HuH-7 (cell line): ENCODE data around the gene MYL2.
A peak's percentile ranks its signal among the peaks of the same experiment; 100 is the strongest.
"Not testable (repeated sequence)": the region's sequence is repeated elsewhere in the genome, so short reads cannot be mapped to it uniquely, and the experiment has no call there.

ENCODE experiments used
- DNase-seq: peaks from one replicate; pipeline ENCODE4 v3.0.0; 2011; ENCODE audit warnings: low spot score

The MYL2 gene, protein sequence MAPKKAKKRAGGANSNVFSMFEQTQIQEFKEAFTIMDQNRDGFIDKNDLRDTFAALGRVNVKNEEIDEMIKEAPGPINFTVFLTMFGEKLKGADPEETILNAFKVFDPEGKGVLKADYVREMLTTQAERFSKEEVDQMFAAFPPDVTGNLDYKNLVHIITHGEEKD

DNA sequence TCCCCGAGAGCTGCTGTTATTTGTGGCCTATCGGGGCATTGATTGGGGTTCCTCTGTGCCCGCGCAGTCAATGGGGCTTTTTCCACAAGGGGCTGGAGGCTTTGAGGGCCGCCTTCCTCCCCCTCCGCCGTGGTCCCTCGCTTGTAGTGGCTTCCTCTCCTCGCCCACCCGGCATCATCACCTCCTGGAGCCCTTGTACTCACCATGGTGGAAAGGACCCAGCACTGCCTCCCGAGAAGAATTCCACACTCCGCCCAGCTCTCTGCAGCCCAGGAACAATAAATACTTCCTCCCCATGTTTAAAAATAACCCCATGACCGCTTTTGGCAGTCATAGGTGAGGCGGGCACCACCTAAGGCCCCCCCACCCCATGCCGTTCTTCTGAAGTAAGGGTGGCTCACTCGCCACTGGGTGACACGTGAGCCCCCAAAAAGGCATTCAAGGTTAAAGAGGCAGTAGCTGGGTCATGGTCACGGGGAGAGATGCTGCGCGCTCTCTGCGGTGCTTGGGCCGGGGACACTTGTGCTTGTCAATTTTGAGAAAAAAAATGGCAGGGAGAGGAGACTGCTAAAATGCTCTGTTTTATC is at the start of gene MYL2:
TSS of gene MYL2 (minus strand) at position 256 of the 587 bp plus-strand sequence. CDS start at position 206, 50 bp downstream.
- no peak for DNase-seq

DNA sequence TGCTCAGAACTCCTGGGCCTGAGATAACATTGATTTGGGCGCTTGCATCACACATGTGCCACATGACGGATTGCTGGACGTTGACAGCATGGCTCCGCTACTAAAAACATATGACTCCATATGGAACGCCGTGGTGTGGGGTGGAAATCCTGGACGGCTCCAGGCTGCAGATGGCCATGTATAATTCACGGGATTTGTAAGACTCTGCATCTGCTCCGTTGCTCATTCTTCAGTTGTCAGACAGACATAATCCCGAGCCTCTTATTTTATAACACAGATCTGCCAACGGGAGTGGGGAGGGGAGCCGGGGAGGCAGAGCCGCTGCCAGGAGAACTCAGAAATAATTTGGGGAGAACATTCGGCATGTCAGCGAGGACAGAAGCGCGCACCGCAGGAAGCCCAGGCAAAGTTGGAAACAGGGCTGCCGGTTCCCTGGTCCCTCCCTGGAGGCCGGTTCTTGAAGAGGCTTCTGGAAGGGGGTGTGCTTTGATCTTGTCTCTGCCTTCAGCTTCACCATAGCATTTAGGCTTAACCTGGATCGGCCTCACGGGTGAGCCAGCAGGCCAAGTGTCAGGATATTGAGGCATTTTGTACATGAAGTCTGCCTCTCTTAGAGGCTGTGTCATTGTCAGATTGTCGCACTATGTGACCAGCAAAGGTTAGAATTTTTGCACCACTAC is 45.8 kb upstream of the MYL2 start:
- DNase-seq: no peak

DNA sequence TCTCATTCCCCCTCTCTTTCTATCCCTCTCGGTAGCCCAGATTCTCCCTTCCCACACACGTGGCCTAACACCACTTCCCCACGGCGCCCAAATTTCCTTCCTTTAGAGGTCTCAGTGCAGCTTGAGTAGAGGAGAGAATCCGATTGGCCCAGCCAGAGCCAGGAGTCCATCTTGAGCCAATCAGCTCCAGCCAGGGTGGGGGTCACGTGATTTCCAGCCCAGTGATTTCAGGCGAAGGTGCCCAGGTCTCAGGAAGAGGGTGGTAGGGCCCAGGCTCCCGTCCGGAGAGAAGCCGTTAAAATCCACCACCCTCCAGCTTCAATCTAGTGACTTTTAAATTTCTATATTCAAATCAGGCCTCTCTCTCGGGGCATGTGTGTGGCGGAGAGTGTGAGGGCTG is 45.2 kb upstream of the MYL2 start:
- DNase-seq: no peak

DNA sequence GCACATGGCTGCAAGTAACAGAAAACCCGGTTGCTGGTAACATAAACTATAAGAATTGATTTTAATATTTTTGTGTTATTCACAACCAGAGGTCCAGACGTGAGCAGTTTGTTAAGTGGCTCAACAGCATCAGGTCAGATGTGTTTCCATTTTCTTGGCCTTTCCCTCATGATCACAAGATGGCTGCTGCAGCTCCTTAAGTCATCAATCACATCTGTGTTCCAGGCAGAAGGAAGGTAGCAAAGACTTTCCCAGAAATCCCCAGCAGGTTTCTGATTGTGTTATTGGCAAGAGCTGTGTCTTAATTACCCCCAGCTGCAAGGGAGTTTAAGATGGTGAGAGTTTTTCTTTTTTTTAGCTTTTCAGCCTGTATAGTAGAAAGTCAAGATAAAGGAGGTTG is 40.4 kb upstream of the MYL2 start:
- DNase-seq: no peak

DNA sequence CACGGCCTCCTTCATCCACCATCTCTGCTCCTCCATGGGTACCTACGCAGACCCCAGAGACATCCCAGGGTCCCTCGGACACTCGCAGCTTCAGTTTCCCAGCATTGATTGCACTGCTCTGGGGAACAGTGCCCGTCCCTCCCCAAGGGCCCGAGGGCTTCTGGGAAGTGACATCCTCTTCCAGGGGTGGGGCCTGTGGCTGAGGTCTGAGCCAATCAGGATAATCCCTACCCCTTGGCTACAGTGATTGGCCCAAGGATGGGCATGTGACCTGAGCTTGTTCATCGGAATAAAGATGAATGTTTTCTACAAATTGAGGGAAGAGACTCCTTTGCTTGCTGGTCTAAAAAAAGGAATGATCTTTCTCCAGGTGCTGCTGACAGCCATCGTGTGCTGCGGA is 37.3 kb upstream of the MYL2 start:
- no peak for DNase-seq

DNA sequence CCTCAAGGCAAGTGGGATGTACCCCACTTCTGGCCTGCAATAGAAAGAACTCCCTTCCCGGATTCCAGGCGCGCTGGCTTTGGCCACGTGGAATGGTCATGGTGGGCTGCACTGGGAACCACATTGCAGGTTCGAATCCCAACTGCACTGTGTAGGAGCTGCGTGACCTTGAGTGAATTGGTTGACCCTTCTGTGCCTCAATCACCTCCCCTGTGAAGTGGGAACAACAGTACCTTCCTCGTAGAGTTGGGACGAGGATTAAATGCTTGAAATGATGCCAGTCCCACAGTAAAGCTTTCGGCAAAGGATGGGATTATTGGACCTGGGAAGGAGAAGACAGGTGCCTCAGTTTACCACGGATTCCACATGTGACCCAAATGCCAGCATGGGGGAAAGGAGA is 36.8 kb upstream of the MYL2 start:
- DNase-seq: no peak

DNA sequence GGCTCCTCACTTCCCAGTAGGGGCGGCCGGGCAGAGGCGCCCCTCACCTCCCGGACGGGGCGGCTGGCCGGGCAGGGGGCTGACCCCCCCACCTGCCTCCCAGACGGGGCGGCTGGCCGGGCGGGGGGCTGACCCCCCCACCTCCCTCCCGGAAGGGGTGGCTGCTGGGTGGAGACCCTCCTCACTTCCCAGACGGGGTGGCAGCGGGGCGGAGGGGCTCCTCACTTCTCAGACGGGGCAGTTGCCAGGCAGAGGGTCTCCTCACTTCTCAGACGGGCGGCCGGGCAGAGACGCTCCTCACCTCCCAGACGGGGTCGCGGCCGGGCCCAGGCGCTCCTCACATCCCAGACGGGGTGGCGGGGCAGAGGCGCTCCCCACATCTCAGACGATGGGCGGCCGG is 30.5 kb upstream of the MYL2 start:
- DNase-seq: not testable (repeated sequence)

DNA sequence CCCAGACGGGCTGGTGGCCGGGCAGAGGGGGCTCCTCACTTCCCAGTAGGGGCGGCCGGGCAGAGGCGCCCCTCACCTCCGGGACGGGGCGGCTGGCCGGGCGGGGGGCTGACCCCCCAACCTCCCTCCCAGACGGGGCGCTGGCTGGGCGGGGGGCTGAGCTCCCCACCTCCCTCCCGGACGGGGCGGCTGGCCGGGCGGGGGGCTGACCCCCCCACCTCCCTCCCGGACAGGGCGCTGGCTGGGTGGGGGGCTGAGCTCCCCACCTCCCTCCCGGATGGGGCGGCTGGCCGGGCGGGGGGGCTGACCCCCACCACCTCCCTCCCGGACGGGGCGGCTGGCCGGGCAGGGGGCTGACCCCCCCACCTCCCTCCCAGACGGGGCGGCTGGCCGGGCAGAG is 30.1 kb upstream of the MYL2 start:
- not testable (repeated sequence) for DNase-seq

DNA sequence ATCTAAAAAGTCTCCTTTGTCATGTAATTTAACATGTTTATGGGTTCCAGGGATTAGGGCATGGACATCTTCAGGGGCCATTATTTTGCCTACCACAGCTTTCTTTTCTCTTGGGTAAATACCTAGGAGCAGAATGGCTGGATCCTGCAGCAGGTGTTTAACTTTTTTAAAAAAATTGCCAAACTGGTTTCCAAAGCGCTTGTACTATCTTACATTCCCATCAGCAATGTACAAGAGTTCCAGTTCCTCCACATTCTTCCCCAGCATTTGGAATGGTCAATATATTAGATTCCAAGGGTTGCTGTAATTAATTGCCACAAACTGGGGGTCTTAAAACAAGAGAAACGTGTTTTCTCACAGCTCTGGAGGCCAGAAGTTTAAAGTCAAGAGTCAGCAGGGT is 27.7 kb upstream of the MYL2 start:
- no peak for DNase-seq

DNA sequence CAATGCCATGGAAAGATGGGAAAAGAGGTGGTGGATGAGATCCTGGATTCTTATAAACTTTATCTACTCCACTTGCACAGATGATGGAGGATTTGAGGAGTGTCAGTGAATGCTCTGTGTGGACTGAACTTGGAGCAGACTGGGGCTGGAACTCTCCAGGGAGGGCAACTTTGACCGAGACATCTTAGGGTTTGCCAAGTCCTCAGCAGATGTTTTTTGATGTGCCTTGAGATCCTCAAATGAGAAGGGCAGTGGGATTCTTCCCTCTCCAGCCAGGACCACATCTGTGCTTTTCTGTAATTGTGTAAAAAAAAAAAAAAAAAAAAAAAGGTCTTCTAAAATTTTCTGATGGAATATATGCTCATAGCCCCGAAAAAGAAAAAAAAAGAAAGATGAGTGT is 23.0 kb upstream of the MYL2 start:
- DNase-seq: no peak

DNA sequence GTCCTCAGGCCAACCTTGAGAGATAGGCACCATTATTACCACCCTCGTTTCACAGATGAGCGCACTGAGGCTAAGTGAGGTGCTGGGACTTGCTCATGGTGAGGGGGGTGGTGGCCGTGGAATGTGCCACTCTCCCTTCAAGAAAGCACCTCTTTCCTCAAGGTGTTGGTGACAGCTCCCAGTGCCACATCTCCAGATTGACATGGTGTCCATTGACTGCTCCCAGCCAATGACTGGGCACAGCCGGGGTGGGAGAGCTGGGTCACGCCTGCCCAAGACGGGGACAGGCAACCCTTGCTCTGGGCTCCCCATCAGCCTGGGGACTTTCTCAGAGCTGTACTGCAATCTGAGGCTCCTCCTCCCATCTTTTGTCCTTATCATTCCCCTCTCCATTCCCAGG is 21.0 kb upstream of the MYL2 start:
- DNase-seq: no peak

DNA sequence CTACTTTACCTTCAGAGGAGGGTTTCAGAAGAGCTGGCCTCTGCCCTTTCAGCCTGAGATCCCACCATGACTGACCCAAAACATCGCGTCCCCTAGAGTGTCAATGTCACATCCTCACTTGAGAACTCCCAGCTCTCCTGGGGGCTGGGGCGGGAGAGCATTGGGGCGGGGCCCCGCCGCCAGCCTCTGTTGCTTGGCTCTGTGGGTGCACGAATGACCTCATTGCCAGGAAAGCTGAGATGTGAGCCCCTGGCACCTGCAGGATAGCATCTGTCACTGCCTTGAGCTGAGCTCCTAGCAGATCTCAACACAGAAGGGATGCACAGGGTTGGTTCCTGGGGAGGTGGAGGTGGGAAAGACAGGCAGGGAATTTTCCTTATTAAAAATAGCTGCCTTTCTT is 20.6 kb upstream of the MYL2 start:
- no peak for DNase-seq

DNA sequence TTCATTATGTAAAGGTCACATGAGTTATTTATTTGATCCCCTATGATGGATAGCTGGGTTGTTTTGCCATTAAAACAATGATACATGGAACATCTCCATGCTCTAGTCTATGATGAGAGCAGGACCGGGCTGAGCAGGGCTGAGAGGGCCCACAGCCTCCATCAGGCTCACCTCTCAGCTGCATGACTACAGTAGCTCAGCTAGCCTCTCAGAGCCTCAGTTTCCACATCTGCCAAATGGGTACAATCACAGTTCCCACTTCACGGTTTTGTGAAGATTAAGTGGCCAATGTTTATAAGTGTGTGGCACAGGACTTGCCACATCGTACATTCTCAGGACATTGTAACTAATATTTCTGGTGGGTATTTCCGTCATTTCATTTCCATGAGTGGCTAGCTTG is 19.9 kb upstream of the MYL2 start:
- no peak for DNase-seq

DNA sequence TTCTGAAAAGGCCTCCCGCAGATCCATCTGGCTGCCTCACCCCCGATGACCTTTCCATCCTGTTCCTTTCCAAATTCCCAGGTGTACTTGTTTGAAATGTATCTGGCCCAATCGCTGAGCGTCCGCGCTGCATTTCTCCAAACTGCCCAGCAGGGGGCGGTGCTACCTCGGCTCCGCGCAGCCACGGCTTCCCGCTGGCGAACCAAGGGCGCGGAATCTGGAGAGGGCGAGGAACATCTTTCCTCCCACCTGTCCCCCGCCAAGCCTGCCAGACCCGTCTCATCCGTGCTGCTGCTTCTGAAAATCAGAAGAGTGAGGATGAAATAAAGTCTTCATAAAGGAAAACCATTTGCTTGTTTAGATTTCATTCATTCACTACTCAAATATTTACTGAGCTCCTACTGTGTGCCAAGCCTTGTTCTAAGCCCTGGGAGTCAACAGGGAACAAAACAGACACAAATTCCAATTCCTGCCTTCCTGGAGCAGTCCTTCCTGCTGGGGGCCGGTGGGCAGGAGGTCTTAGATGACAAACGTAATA is 16.8 kb upstream of the MYL2 start:
- peak; percentile 72 for DNase-seq

DNA sequence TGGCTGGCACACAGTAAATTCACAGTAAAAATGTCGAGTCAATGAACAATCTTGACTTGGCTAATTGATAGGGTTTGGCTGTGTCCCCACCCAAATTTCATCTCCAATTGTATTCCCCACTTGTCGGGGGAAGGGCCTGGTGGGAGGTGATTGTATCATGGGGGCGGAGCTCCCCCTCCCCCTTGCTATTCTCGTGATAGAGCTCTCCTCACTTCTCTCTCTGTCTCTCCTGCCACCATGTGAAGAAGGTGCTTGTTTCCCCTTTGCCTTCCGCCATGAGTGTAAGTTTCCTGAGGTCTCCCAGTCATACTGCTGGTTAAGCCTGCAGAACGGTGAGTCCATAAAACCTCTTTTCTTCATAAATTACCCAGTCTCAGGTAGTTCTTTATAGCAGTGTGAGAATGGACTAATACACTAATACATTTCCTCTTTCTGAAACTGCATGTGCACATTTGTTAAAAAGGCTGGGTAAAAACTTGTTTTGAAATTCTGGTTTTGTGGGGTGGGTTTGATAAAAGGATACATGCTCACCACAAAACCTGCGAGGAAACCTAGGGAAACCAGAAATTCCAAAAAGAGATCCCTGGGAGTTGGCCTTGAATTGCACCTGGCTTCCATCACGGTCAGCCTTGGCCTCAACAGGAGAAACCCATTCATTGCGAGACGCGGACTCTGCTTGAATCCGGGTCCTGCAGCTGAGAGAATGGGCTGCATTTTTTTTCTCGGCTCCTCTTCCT is 16.2 kb upstream of the MYL2 start:
- DNase-seq: no peak

DNA sequence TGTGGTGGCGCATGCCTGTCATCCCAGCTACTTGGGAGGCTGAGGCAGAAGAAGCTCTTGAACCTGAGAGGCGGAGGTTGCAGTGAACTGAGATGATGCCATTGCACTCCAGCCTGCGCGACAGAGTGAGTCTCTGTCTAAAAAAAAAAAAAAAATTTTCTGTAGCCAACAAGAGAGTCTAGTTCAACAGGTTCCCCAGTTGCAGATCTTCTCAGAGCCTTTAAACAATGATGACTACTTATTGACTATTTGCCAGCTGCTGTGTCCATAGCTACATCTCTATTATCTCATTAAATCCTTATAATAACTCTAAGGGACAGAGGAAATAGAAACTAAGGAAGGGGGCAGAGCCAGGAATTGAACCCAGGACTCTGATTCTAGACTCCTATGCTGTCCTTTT is 15.2 kb upstream of the MYL2 start:
- DNase-seq: no peak

DNA sequence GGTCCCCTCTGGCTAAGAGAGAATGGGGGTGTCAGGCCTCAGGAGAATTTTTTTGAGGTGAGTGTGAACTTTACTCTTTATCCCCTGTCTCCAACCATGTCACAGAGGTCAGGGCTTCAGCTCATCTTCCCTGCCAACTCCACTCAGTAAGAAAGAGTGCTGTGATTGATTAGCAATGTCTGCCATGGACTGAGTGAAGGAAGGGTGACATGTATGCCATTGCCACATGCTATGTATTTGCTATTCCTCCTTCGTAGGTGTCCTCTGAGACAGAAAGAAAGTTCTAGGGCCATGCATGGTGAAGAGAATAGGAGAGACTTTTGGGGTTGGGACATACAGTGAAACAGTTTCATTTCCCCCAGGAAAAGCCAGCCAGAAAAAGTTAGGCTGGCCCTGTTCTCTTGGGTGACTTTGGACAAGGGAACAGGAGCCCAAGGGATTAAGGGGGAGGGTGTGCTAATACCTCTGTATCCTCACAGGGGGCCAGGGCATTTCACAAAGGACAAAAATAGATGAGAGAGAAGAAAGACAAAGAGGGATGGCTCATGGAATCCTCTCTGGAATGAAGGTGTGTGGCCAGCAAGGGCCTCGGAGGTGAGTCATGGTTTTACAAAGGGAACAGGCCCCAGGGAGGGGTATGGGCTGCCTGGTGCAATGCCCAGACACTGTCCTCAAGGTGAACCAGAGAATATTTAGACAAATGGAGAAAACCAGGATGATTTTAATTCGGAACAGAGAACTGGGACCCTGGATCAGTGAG is 13.9 kb upstream of the MYL2 start:
- DNase-seq: no peak

DNA sequence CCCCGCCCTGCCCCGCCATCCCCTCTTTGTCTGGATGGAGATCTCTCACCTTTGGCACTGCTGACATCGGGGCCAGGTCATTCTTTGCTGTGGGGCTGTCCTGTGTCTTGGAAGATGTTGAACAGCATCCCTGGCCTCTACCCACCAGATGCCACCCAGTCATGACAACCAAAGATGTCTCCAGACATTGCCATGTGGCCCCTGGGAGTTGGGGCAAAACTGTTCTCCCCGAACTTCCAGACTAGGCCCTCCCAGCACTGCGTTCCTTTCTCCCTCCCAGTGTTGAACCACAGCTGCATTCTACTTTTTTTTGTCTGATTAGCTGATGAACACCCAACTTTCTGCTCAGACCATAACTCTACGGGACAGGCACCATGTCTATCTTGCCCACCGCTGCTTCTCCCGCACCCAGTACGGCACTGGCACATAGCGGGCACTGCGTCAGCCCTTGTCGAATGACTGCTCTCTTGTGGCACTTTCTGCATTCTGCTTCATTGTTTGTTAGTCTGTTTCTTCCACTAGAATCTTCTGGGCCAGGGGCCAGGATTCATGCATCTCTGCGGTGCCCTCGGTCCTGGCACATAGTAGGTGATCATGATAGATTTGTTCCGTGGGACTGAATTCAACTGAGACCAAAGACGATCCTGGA is 13.1 kb upstream of the MYL2 start:
- DNase-seq: no peak

DNA sequence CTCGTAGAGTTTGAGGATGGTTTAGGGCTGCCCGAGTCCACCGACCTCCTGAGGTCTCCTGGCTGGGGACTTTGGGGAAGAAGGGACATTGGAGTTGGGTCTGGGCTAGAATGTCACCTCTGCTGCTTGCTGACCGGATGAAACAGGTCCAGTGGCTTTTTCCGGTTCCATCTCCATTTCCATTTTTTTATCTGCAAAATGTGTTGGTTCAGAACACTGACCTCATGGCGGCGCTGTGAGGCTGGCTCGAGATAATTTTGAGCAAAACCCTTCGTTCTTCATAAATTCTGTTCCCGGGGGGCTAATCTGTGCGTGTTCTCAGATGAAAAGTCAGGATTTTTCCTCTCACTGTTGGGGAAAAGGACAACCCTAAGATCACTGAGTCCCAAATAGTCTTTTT is 11.7 kb upstream of the MYL2 start:
- DNase-seq: no peak

DNA sequence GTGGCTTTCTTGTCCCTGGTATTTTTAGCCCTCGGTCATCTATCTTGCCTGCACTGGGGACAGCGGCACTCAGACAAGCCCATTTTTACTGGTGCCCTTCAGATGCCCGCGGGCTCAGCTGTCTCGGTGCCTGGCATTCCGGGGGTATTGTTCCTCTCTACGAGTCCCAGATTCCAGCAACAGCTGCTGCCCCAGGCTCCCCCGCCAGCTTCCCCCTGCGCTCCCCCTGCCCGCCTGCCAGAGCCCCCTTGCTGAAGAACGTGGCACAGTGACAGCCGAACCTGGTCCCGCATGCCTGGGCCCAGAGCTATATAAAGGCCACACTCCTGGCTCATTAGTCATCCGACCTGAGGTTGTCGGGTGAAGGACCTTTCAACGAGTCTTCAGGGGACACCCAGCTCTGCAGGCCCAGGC is 10.9 kb upstream of the MYL2 start:
- no peak for DNase-seq
